ENCODE results near the gene FKBP1A.

The FKBP1A gene

GRCh38 chr20:1375515-1375914 is 17.3 kb downstream of the FKBP1A start:
- Histone ChIP-seq H3K4me3 (IDR thresholded peaks at IDR 0.05; ENCODE audit: insufficient read depth, low read depth, low read length) (no peak overlapping the region), H3K27me3 (ENCODE audit: insufficient read depth, low read depth) (no peaks in the 10 kb centered on the region), H3K4me1 (ENCODE audit: low read depth, poor library complexity, severe bottlenecking) (peaks cover 38% of the 10 kb centered on the region), H4K20me1 (ENCODE audit: insufficient read depth) (peaks cover 12% of the 10 kb centered on the region; the same call in 1 of the 2 replicates), H3K27ac (no peak overlapping the region), H2AFZ (ENCODE audit: low read depth) (no peak overlapping the region), H3K79me2 (ENCODE audit: insufficient read depth, low read depth) (peaks cover 44% of the 10 kb centered on the region; the same call in 1 of the 2 replicates), H3K9ac (no peak overlapping the region), H3K36me3 (ENCODE audit: insufficient read depth) (no peaks in the 10 kb centered on the region), H3K4me2 (no peak overlapping the region)
- TF ChIP-seq, protein P1, sequence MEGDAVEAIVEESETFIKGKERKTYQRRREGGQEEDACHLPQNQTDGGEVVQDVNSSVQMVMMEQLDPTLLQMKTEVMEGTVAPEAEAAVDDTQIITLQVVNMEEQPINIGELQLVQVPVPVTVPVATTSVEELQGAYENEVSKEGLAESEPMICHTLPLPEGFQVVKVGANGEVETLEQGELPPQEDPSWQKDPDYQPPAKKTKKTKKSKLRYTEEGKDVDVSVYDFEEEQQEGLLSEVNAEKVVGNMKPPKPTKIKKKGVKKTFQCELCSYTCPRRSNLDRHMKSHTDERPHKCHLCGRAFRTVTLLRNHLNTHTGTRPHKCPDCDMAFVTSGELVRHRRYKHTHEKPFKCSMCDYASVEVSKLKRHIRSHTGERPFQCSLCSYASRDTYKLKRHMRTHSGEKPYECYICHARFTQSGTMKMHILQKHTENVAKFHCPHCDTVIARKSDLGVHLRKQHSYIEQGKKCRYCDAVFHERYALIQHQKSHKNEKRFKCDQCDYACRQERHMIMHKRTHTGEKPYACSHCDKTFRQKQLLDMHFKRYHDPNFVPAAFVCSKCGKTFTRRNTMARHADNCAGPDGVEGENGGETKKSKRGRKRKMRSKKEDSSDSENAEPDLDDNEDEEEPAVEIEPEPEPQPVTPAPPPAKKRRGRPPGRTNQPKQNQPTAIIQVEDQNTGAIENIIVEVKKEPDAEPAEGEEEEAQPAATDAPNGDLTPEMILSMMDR (conservative IDR thresholded peaks at IDR 0.05; ENCODE audit: low read depth, low read length), result no peak

- no peak overlapping the region for H3K27ac ChIP-seq
- H3K79me2 ChIP-seq (ENCODE audit: insufficient read depth, low read depth), result peaks cover 31% of the 10 kb centered on the region; the same call in 1 of the 2 replicates
- peaks cover 43% of the 10 kb centered on the region for H3K4me1 ChIP-seq (ENCODE audit: low read depth, poor library complexity, severe bottlenecking)
- no peak overlapping the region for H3K9ac ChIP-seq
- TF ChIP-seq, protein P1 (conservative IDR thresholded peaks at IDR 0.05; ENCODE audit: low read depth, low read length), result no peak
- no peak overlapping the region for H2AFZ ChIP-seq (ENCODE audit: low read depth)
- no peak overlapping the region for H3K4me2 ChIP-seq
- H4K20me1 ChIP-seq (ENCODE audit: insufficient read depth), result peaks cover 12% of the 10 kb centered on the region; the same call in 1 of the 2 replicates
- no peaks in the 10 kb centered on the region for H3K27me3 ChIP-seq (ENCODE audit: insufficient read depth, low read depth)
- no peaks in the 10 kb centered on the region for H3K36me3 ChIP-seq (ENCODE audit: insufficient read depth)
- H3K4me3 ChIP-seq (IDR thresholded peaks at IDR 0.05; ENCODE audit: insufficient read depth, low read depth, low read length), result no peak overlapping the region
Measured at GRCh38 chr20:1374246-1374645, 18.6 kb downstream of the FKBP1A start.

GRCh38 chr20:1373614-1374013 is 19.2 kb downstream of the FKBP1A start:
- Histone ChIP-seq H3K4me3 (IDR thresholded peaks at IDR 0.05; ENCODE audit: insufficient read depth, low read depth, low read length) (no peak overlapping the region), H2AFZ (ENCODE audit: low read depth) (no peak overlapping the region), H3K27ac (no peak overlapping the region), H3K9ac (no peak overlapping the region), H3K36me3 (ENCODE audit: insufficient read depth) (no peaks in the 10 kb centered on the region), H3K27me3 (ENCODE audit: insufficient read depth, low read depth) (no peaks in the 10 kb centered on the region), H3K79me2 (ENCODE audit: insufficient read depth, low read depth) (peaks cover 25% of the 10 kb centered on the region; the same call in 1 of the 2 replicates), H3K4me1 (ENCODE audit: low read depth, poor library complexity, severe bottlenecking) (peaks cover 43% of the 10 kb centered on the region), H4K20me1 (ENCODE audit: insufficient read depth) (peaks cover 12% of the 10 kb centered on the region; the same call in 1 of the 2 replicates), H3K4me2 (no peak overlapping the region)
- TF ChIP-seq, protein P1 (conservative IDR thresholded peaks at IDR 0.05; ENCODE audit: low read depth, low read length), result no peak

- Histone ChIP-seq H3K36me3 (ENCODE audit: insufficient read depth) (no peaks in the 10 kb centered on the region), H3K4me2 (no peak overlapping the region), H4K20me1 (ENCODE audit: insufficient read depth) (peaks cover 11% of the 10 kb centered on the region; the same call in 1 of the 2 replicates), H3K27ac (no peak overlapping the region), H3K27me3 (ENCODE audit: insufficient read depth, low read depth) (no peaks in the 10 kb centered on the region), H2AFZ (ENCODE audit: low read depth) (no peak overlapping the region), H3K4me1 (ENCODE audit: low read depth, poor library complexity, severe bottlenecking) (peaks cover 42% of the 10 kb centered on the region), H3K9ac (no peak overlapping the region), H3K79me2 (ENCODE audit: insufficient read depth, low read depth) (peaks cover 21% of the 10 kb centered on the region; the same call in 1 of the 2 replicates), H3K4me3 (IDR thresholded peaks at IDR 0.05; ENCODE audit: insufficient read depth, low read depth, low read length) (no peak overlapping the region)
- TF ChIP-seq, protein P1 (conservative IDR thresholded peaks at IDR 0.05; ENCODE audit: low read depth, low read length), result no peak
Measured at GRCh38 chr20:1373036-1373435, 19.8 kb downstream of the FKBP1A start.
